Activated T-helper 17 cell treated with anti-CD3 and anti-CD28 coated beads, Interleukin-2, amount 50 U/mL, for 72 hours (primary cell): ENCODE measurements around the gene DGKQ. TPM values are rescaled to one million over a fixed set of nuclear protein-coding genes. Genes with fewer than 3 reads are reported as not detected.

ENCODE experiments used
- ATAC-seq: fragments of 150-1000 bp; cut with Tn5 transposase; replicated peaks from 2 replicates; pipeline ENCODE4 v1.10.0; 2021; ENCODE audit warnings: mild to moderate bottlenecking, moderate library complexity
- H3K27ac Mint-ChIP-seq: one replicate; pipeline ENCODE4 v1.8.0; 2022; ENCODE audit warnings: mixed read lengths
- H3K27me3 Mint-ChIP-seq: one replicate; pipeline ENCODE4 v1.8.0; 2022; ENCODE audit warnings: mixed read lengths
- H3K36me3 Mint-ChIP-seq: one replicate; pipeline ENCODE4 v1.8.0; 2022; ENCODE audit warnings: low read depth, mild to moderate bottlenecking, mixed read lengths
- H3K4me1 Mint-ChIP-seq: one replicate; pipeline ENCODE4 v1.8.0; 2022; ENCODE audit warnings: mixed read lengths
- H3K4me3 Mint-ChIP-seq: one replicate; pipeline ENCODE4 v1.8.0; 2022; ENCODE audit warnings: mild to moderate bottlenecking, mixed read lengths
- H3K9me3 Mint-ChIP-seq: one replicate; pipeline ENCODE4 v1.8.0; 2022; ENCODE audit warnings: mixed read lengths
- total RNA-seq, 2 donors: library from RNA; stranded (reverse); gene quantifications; one replicate each; pipeline ENCODE4 v1.2.3, GENCODE V29; 2022

Gene DGKQ
- total RNA-seq, 2 donors from 2014 or later: 4.8 to 9.0 TPM

DNA sequence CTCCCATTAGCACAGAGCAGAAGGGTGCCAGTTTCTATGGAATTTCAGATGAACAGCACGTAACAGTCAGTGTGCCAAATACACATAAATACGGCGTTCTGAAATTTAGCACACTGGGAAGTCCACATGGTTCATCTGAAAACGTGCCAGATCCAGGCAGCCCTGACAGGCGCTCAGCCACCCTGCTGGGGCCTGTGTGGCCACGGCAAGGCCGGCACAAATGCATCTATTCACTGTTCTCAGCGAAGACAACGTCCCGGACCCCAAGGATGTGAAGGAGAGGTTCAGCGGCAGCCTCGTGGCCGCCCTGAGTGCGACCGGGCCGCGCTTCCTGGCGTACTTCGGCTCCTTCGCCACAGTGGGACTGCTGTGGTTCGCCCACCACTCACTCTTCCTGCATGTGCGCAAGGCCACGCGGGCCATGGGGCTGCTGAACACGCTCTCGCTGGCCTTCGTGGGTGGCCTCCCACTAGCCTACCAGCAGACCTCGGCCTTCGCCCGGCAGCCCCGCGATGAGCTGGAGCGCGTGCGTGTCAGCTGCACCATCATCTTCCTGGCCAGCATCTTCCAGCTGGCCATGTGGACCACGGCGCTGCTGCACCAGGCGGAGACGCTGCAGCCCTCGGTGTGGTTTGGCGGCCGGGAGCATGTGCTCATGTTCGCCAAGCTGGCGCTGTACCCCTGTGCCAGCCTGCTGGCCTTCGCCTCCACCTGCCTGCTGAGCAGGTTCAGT is 15.6 kb downstream of the DGKQ start:
- Mint-ChIP-seq H3K27ac (no peak overlapping the region), H3K27me3 (no peaks in the 10 kb centered on the region), H3K9me3 (no peaks in the 10 kb centered on the region), H3K4me3 (no peak overlapping the region), H3K4me1 (no peaks in the 10 kb centered on the region), H3K36me3 (no peaks in the 10 kb centered on the region)
- no peak for ATAC-seq

DNA sequence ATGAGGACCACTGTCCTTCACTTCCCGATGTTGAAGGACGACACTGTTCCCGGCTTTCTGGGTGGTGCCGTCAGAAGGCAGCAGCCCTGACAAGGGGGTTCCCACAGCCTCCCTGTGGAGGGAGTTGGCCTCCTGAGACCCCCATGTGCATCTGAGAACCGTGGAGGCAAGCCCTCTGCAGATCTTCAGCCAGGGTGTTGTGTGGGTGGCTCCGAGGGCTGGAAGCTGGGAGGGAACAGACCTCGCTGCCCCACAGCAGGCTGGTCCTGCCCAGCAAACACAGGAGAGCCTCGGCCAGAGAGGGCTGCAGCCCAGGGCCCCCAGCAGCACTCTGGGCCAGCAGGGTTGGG is 16.2 kb downstream of the DGKQ start:
- H3K27ac Mint-ChIP-seq: no peak overlapping the region
- H3K27me3 Mint-ChIP-seq: no peaks in the 10 kb centered on the region
- H3K4me1 Mint-ChIP-seq: no peaks in the 10 kb centered on the region
- H3K36me3 Mint-ChIP-seq: no peaks in the 10 kb centered on the region
- no peak overlapping the region for H3K4me3 Mint-ChIP-seq
- ATAC-seq: no peak
- H3K9me3 Mint-ChIP-seq: no peaks in the 10 kb centered on the region

DNA sequence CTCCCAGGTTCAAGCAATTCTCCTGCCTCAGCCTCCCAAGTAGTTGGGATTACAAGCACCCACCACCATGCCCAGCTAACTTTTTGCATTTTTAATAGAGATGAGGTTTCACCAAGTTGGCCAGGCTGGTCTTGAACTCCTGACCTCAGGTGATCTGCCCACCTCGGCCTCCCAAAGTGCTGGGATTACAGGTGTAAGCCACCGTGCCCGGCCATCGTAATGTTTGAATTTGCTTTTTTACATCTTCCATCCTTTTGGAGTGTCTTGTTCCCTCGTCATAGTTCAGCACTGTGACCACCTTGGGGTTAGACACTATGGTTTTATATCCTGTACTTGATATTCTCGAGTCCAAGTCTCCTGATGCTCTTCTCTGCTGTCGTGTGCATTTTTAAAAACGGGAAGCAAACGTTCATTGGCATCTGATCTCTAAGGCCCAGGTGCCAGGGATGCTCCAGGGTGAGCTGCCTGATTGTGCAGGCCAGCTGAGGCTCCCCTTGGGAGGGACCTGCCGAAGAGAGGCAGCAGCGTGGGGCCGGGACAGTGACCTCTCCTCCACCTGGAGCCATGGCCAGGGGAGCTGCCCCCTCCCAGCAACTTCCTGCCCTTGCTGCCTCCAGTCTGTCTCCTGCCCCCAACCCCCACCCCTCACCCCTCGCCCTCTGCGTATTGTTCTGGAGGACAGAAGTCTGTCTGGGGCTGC is 16.7 kb downstream of the DGKQ start:
- Mint-ChIP-seq H3K4me3 (no peak overlapping the region), H3K27me3 (no peaks in the 10 kb centered on the region), H3K9me3 (no peaks in the 10 kb centered on the region), H3K27ac (no peak overlapping the region), H3K4me1 (no peaks in the 10 kb centered on the region), H3K36me3 (no peaks in the 10 kb centered on the region)
- no peak for ATAC-seq

DNA sequence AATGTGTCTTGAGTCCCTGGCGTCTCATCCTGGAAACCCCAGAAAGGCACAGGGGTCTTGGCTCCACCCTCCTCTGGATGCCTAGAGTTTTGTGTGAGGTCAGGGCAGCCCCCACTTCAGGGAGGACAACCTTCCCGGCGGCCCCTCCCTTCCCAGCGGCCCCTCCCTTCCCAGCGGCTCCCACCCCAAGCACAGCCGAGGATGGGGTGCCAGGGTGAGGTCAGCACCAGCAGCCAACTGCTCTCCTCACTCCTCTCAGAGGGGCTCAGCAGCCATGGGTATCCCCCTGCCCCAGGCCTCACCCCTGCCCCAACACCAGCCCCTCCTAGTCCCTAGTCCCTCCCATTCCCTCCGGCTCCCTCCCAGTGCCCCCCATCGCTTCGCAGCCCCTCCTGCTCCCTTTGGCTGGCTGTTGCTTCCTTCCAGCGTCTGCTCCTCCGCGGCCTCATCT is 17.4 kb downstream of the DGKQ start:
- Mint-ChIP-seq H3K27me3 (no peaks in the 10 kb centered on the region), H3K4me1 (no peaks in the 10 kb centered on the region), H3K27ac (no peak overlapping the region)

DNA sequence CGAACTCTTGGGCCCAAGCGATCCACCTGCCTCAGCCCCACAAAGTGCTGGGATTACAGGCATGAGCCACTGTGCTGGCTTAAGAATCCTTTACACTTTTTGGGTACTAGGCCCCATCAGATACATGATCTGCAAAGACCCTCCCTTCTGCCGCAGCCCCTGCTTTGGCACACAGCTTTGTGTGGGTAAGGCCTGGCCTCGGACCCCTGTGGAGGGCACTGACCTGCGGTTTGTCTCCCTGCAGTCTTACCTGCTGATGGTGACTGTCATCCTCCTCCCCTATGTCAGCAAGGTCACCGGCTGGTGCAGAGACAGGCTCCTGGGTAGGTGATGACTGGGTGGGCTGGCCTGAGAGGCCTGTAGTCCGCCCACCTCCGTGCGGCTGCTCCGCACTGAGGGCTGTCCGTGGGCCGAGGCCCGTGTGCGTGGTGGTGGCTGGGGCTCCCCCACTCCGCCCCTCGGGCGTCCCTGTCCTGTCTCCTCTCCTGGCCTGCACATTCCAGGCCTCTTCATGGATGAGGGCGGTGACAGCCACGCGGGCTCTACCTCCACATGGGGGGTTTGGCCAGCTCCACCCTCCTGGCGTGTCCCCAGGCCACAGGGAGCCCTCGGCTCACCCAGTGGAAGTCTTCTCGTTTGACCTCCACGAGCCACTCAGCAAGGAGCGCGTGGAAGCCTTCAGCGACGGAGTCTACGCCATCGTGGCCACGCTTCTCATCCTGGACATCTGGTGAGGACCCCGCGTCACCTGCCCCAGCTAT is 18.0 kb downstream of the DGKQ start:
- Mint-ChIP-seq H3K36me3 (no peaks in the 10 kb centered on the region), H3K4me3 (no peak overlapping the region), H3K4me1 (no peaks in the 10 kb centered on the region), H3K27me3 (no peaks in the 10 kb centered on the region), H3K27ac (no peak overlapping the region), H3K9me3 (no peaks in the 10 kb centered on the region)
- no peak for ATAC-seq

More for the DNA sequence above, 17.4 kb downstream of the DGKQ start:
- Mint-ChIP-seq H3K36me3 (no peaks in the 10 kb centered on the region), H3K9me3 (no peaks in the 10 kb centered on the region), H3K4me3 (no peak overlapping the region)
- ATAC-seq: no peak

DNA sequence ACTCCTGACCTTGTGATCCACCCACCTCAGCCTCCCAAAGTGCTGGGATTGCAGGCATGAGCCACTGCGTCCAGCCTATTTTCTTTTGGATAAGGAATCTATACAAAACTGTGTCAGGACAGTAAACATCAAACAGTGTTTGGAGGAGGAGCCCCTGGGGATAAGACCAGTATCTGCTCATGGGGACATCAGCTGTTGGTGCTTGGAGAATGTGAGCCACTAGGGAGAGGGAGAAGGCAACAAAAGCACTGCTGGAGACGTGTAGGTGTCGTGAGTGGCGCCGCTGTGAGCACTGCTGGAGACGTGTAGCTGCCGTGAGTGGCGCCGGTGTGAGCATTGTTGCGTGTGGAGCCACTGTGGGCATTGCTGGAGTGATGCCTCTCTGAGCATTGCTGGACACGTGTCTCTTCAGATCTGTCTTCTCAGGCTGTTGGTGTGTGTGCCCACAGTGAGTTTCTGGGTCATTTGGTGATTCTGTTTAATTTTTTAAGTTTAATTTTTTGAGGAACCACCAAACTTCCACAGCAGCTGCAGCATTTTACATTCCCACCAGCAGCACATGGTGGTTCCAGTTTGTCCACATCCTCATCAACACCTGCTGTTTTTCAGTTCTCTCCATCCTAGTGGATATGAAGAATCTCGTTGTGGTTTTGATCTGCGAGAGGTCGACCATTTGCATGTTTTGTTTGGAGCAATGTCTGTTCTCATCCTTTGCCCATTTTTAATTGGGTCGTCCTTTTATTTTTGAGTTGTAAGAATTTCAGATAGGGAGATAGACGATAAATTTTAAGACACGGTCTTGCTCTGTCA is 19.0 kb downstream of the DGKQ start:
- H3K4me3 Mint-ChIP-seq: no peak overlapping the region
- no peaks in the 10 kb centered on the region for H3K36me3 Mint-ChIP-seq
- no peaks in the 10 kb centered on the region for H3K9me3 Mint-ChIP-seq
- no peak overlapping the region for H3K27ac Mint-ChIP-seq
- H3K4me1 Mint-ChIP-seq: no peaks in the 10 kb centered on the region
- no peaks in the 10 kb centered on the region for H3K27me3 Mint-ChIP-seq
- ATAC-seq: no peak

DNA sequence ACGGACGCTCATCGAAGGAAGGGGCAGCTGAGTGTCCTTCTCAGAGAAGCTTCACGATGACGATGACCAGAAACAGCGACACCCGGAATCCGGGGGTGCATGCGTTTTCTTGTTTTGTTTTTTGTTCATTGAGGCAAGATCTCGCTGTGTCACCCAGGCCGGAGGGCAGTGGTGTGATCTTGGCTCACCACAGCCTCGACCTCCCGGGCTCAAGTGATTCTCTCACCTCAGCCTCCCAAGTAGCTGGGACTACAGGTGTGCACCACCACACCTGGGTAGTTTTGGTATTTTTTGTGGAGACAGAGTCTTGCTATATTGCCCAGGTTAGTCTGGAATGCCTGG is 19.8 kb downstream of the DGKQ start:
- H3K4me1 Mint-ChIP-seq: no peaks in the 10 kb centered on the region
- no peak for ATAC-seq
- H3K4me3 Mint-ChIP-seq: no peak overlapping the region
- H3K36me3 Mint-ChIP-seq: no peaks in the 10 kb centered on the region
- no peaks in the 10 kb centered on the region for H3K9me3 Mint-ChIP-seq
- H3K27me3 Mint-ChIP-seq: no peaks in the 10 kb centered on the region
- H3K27ac Mint-ChIP-seq: no peak overlapping the region

DNA sequence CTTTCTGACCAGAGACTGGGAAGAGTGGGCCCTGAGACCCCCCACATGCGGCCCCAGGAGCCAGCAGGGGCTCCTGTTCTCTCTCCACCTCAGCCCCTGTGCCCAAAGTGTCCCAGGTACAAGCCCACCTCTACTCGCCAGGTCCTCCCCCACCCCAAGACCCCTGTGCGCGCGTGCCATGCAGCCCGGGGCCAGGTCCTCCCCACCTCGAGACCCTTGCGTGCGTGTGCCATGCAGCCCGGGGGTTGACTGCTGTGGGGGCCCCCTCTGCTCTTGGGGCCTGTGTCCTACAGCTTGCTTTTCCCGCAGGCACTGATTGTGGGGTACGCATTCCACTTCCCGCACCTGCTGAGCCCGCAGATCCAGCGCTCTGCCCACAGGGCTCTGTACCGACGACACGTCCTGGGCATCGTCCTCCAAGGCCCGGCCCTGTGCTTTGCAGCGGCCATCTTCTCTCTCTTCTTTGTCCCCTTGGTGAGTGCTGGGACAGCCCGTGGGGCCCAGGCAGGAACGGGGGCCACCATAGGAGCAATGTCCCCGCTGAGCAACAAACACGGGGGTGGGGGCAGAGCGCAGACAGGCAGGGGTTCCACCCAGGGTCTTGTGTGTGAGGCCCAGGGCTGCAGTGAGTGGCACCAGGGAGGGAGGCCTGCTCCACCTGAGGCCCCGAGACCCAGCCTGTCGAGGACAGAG is 20.3 kb downstream of the DGKQ start:
- Mint-ChIP-seq H3K4me3 (no peak overlapping the region), H3K36me3 (no peaks in the 10 kb centered on the region), H3K9me3 (no peaks in the 10 kb centered on the region), H3K27ac (no peak overlapping the region), H3K27me3 (no peaks in the 10 kb centered on the region), H3K4me1 (no peaks in the 10 kb centered on the region)
- ATAC-seq: no peak

DNA sequence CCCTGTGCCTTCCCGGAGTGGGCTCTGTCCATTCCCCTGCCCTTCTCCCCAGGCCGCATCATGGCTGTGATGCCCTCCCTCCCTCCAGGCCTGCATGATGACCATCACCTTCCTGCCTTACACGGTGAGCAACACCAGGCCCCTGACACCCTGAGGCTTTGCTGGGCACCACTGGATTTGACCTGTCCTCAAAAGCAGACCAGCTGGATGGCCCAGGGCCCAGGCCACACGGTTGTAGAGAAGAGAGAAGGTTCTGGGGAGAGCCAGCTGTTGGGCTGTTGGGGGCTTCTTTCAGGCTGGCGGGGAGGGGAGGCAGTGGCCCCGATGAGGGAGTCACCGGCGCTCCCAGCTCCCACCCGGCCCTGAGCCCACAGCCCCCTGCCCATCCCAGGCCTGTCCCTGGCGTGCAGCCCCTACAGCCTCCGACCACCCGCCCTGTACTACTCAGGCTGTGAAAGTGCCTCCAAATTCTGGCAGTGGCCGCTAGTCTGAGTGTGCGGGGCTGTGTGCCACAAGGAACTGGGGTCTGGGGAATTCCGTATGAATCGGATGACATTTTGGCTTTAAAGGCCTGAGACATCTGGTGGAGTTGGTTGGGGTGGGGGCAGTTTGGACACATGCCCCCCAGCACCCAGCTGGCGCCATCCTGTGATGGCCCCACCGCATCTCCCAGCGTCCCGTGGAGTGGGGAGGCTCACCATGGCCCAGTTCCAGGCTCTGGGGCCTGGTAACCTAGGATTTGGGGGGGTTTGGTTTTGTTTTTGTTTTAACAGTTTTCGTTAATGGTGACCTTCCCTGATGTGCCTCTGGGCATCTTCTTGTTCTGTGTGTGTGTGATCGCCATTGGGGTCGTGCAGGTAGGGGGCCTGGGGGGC is 21.5 kb downstream of the DGKQ start:
- H3K27me3 Mint-ChIP-seq: no peaks in the 10 kb centered on the region
- H3K27ac Mint-ChIP-seq: peak overlapping the region; percentile 46
- H3K36me3 Mint-ChIP-seq: no peaks in the 10 kb centered on the region
- ATAC-seq: no peak
- H3K4me3 Mint-ChIP-seq: no peak overlapping the region
- no peaks in the 10 kb centered on the region for H3K4me1 Mint-ChIP-seq
- no peaks in the 10 kb centered on the region for H3K9me3 Mint-ChIP-seq

DNA sequence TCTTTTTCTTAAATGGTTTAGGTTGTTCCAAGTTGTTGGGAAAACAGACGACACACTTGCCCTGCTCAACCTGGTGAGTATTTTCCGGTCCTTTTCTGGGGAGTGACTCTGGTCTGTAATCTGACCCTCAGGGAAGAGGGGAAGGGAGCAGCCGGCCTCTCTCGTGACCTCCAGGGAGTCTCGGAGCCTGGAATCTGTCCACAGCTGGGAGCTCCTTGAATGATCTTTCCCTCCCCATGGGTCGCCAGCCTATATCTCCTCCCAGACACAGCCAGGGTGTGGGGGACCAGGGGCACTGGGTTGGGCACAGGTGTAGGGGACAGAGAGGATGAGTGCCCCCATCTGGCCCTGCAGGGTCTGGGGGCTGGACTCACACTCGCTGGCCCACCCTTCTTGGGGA is 22.2 kb downstream of the DGKQ start:
- ATAC-seq: no peak
- Mint-ChIP-seq H3K27me3 (no peaks in the 10 kb centered on the region), H3K4me1 (no peaks in the 10 kb centered on the region), H3K4me3 (no peak overlapping the region), H3K36me3 (no peaks in the 10 kb centered on the region), H3K27ac (no peak overlapping the region), H3K9me3 (no peaks in the 10 kb centered on the region)

DNA sequence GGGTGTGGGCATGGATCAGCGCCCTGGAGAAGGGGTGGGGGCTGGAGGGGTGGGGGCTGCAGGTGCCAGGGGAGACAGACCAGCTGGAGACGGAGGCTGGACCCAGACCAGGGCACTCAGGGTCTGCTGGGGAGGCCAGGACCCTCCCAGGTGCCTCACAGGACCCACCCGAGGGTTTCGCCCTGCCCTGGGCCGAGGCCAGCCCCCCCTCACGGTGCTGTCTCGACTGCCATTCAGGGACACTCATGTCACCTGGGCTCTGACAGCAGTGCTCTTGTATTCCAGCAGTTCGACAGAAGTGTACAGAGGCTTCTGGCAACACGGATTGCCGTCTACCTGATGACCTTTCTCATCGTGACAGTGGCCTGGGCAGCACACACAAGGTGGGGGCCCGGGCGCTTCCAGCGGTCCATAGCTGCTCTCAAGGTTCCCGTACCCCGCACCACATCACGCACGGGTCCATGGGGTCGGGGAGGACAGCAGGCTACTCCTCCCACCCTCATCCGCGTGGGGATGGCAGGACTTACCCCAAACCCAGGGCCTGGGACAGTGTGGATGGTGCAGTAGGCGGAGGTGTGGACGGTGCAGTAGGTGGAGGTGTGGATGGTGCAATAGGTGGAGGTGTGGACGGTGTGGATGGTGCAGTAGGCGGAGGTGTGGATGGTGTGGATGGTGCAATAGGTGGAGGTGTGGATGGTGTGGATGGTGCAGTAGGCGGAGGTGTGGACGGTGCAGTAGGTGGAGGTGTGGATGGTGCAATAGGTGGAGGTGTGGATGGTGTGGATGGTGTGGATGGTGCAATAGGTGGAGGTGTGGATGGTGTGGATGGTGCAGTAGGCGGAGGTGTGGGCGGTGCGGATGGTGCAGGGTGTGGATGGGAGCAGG is 23.0 kb downstream of the DGKQ start:
- H3K4me1 Mint-ChIP-seq: peaks cover 7% of the 10 kb centered on the region
- no peaks in the 10 kb centered on the region for H3K9me3 Mint-ChIP-seq
- H3K4me3 Mint-ChIP-seq: no peak overlapping the region
- no peaks in the 10 kb centered on the region for H3K27me3 Mint-ChIP-seq
- H3K27ac Mint-ChIP-seq: no peak overlapping the region
- ATAC-seq: no peak
- H3K36me3 Mint-ChIP-seq: no peaks in the 10 kb centered on the region

DNA sequence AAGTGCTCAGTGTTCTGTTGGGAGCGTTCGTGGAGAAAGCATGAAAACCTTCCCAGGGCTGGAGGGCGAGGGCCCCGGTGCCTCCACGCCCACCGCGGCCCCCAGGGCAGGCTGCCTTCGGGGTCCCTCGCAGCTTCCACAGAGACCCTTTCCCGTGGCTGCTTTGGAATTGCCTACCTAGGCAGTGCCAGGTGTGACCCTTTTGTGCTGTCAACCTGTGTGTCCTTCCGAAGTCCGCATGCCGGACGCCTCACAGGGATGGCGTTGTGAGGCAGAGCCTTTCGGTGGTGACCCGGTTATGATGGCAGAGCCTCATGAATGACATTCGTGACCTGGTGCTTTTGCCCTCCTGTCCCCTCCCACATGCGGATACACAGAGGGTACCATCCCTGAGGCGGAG is 23.7 kb downstream of the DGKQ start:
- Mint-ChIP-seq H3K9me3 (no peaks in the 10 kb centered on the region), H3K27me3 (no peaks in the 10 kb centered on the region), H3K27ac (no peak overlapping the region), H3K36me3 (no peaks in the 10 kb centered on the region), H3K4me1 (peaks cover 10% of the 10 kb centered on the region), H3K4me3 (no peak overlapping the region)
- ATAC-seq: no peak

DNA sequence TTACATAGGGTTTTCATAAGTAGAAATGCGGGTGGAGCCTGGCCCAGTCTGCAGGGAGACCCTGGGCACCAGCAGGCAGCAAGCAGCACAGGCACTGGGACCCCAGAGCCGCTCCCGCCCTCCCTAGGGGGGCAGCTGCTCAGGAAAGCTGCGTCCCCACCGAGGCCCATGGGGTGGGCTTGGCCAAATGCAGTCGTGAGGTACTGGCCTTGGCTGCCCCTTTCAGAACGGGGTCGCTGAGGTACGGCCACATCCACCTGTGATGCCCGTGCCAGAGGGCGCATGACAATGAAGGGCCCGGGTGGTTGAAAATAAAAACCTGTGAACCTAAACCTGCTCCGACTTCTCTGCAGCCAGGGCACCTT is 24.5 kb downstream of the DGKQ start:
- ATAC-seq: no peak
- no peak overlapping the region for H3K27ac Mint-ChIP-seq
- no peaks in the 10 kb centered on the region for H3K36me3 Mint-ChIP-seq
- no peaks in the 10 kb centered on the region for H3K9me3 Mint-ChIP-seq
- no peak overlapping the region for H3K4me3 Mint-ChIP-seq
- peaks cover 10% of the 10 kb centered on the region for H3K4me1 Mint-ChIP-seq
- H3K27me3 Mint-ChIP-seq: no peaks in the 10 kb centered on the region
